AG08396 (cell line): ENCODE data around the gene OPN4.

Experiments used
- DNase-seq: peaks from one replicate; pipeline ENCODE4 v3.0.0; 2012; ENCODE audit warnings: low spot score, mixed read lengths

The OPN4 gene

DNA sequence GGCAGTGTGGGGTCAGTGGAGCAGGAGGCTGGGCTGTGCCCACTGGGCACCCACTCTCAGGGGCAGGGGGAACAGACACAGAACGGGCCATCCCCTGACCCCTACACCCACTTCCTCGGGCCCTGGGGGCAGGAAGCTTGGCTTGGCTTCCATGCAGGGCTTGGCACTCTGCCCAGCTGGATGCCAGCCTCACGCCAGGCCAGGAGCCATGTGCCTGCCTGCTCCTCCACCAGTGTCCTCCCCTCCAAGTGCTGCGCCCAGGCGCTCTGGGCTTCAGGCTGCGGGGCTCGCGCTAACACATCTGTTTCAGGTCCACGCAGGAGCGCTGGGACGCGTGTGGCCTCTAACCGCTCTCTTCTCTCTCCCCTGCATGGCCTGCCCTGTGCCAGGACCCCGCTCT is 26.7 kb downstream of the OPN4 start:
- DNase-seq: no peak

DNA sequence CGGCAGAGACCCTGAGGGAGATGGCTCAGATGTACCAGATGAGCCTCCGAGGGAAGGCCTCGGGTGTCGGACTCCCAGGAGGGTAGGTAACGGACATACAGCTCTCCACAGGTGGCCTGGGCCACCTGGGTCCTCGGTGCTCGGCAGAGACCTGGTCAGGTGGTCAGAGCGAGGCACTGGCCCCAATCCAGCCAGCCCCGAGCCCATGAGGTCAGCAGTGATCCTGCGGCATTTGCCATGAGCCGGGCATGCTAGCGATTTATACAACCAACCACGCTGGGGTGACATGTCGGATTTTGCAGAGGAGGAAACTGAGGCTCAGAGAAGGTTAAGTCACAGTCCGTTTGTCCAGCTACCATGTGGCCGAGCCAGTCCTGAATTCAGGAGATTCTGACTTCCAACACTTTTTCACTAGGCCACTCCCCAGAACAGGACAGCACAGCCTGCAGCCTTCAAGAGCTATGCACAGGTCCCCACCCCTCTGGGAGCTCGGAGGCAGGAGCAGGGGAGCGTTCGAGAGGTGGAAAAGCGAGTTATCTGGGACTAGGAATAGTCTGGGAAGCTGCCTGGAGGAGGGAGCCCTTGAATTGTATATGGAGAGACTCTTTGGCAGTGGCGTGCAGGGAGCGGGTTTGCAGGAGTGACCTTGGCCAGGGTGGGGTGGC is 27.5 kb downstream of the OPN4 start:
- no peak for DNase-seq

DNA sequence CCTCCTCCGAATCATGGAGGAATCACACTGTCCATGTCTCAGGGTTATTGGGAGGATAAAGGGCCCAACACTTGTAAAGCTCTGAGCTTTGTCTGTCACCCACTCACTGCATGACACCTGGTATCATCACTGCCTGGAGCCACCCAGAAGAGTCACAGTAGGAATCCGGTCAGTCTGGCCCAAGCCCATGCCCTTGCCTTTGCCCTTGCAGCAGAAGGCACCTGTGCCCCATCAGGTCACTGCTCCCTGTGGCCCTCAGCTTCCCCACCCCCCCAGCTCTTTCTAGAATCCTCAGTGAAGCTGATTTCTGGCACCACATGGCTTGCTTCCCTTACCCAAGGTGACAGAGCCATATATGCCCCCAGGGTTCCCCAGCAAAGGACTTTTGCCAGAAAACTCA is 28.3 kb downstream of the OPN4 start:
- DNase-seq: no peak

DNA sequence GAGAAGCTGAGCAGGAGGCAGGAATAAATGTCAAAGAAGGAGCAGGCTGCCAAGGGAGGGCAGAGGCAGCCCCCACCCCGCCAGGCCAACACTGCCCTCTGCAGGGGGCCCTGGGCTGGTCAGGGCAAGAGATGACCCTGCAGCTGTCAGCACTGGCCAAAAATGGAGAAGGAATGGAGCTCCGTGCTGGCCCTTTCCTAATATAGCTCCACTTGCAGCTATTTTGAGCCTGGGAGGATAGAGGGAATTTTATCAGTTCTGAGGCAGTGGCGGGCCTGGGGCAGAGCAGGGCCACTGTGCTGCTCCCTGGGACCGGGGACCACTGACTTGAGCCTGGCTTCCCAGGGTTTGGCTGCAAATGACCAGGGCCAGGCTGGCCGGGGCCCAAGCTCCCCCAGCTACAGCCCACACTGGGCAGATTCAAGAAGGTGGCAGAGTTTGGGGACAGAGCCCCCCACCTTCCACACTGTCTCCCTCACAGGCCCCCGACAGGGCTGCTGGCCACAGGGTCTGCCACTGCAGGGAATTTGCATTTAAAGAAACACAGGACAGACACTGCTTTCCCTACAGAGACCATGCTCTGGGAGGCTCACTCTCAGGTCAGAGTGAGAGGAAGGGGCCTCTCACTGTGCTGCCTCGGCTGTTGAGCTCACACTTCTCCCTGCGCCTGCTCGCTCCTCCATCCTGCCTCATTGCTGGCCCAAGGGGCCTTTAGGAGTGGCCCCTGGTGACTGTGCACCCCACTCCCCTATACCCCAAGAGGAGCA is 30.2 kb downstream of the OPN4 start:
- peak; percentile 68 for DNase-seq

DNA sequence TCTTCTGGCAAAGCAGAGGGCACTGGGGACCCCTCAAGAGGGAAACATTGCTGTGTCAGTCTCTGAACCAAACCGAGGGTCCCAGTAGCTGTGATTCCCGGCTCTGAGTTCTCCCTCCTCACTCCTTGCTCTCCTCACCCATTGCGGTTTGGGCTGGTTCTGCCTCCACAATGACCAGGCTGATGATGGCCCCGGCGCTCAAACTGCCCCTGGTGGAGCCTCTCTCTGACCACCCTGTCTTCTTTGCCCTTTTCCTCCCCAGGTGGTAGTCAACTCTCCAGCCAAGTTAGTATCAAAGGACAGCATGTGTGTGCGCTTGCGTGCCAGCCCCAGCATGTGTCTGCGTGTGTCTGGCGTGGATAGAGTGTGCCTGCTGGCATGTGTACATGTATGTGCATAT is 31.1 kb downstream of the OPN4 start:
- DNase-seq: no peak

DNA sequence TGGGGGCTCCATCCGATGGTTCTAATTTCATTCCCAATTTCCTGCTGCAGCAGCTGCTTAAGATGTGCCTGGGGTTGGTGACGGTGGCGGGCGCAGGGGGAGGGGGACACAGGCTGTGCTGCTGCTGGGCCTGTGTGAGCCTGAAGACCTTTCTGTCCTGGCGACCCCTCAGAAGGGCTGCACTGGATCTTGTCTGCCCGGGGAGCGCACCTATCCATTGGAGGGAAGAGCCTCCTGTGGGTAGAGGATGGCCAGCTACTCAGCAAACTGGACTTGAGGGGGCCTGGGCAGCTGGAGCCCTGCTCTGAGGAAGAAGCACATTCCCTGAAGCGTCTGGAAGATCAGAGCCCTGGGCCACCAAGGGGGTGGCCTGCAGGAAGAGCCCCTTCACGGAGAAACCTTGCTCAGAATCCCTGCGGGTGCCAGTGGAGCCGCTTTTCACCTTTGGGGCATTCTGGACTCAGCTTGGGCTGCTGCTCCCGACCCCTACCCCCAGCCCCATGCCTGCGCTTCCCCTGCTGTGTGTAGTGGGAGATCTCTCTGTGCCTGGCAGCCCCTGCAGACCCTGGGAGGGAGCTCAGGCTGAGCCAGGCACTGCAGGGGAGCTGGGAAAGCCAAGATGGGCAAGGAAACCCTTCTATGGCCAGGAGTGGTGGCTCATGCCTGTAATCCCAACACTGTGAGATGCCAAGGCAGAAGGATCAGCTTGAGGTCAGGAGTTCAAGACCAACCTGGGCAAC is 31.7 kb downstream of the OPN4 start:
- no peak for DNase-seq

DNA sequence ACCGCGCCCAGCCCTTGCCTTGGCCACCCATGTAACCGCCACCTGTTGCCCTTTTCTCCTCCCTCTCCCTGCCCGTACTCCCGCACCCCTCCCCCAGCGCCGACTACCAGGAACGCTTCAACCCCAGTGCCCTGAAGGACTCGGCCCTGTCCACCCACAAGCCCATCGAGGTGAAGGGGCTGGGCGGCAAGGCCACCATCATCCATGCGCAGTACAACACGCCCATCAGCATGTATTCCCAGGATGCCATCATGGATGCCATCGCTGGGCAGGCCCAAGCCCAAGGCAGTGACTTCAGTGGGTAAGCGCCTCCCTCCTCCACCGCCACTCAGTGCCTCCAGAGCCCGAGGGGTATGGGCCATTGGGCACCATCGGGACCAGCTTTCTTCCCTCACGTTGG is 32.6 kb downstream of the OPN4 start:
- no peak for DNase-seq

DNA sequence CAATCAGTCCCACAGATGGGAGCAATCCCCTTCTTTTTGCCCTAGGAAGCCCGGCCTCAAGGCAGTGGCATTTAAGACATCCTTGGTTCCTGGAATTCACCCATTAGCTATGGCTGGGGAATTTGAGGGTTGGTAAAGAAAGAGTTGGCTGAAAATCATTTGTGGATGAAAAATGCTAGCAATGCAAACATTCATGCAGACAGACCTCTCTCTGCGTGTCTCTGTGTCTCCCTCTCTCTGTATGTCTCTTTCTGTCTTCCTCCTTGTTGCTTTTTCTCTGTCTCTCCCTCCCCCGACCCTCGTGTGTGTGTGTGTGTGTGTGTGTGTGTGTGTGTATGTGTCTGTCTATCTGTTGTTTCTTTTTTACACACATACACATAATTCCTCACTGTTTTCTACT is 33.4 kb downstream of the OPN4 start:
- peak; percentile 81 for DNase-seq

DNA sequence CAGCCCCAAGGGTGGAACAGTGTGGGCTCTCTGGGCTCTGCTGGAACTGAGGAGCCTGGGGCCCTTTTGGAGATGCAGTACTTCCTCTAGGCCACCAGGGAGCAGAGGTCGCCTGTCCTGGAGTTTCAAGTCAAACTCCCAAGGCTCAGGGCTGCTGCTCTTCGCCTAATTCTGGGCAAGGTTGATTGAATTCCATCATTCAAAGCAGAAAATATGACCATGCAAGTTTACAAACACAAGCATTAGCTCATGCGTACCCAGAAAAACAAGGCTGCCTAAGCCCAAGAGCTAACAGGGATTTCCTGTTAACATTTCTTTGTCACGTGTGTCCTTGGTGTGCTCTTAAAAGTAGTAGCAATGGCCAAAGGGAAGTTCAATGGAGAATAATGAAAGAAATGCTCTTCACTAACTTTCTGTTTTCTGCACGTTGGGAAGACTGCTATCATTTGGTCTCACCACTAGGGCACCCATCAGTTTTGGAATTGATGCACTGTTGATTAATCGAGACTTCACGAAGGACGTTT is 34.1 kb downstream of the OPN4 start:
- peak; percentile 83 for DNase-seq

DNA sequence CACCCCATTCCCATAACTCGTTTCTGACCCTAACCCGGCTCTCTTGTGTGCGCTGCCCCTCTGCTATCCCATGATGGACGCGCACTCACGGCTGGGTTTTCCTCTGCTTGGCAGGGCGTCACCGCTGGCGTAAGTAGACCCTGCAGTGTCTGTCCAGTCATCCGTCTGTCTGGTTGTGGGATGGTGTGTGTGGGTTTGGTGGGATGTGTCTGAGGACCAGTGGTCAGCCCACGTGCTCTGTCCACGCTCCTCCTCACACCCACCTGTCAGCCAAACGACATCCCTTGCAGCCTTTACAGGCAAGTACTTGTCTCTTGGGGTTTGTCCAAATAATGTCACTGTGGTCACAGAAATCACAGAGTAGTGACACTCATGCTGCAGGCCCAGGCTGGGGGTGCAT is 34.8 kb downstream of the OPN4 start:
- DNase-seq: no peak

DNA sequence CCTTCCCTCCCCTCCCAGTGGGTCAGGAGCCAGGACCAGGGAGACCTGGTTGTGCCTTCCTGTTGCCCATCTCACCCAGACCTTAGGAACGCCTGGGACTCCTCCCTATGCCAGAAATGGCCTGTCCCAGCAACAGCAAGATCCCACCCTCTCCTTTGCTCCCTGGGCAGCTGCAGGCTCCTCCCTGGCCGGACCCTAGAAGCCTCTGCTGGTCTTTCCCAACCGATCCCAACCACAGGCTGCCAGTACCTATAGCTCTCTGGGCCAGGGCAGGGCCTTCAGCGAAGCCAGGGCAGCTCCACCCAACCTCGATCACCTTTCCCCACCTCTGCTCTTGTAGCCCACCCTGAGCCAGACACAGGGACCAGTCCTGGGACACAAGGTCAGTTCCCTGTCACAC is 35.9 kb downstream of the OPN4 start:
- DNase-seq: no peak

DNA sequence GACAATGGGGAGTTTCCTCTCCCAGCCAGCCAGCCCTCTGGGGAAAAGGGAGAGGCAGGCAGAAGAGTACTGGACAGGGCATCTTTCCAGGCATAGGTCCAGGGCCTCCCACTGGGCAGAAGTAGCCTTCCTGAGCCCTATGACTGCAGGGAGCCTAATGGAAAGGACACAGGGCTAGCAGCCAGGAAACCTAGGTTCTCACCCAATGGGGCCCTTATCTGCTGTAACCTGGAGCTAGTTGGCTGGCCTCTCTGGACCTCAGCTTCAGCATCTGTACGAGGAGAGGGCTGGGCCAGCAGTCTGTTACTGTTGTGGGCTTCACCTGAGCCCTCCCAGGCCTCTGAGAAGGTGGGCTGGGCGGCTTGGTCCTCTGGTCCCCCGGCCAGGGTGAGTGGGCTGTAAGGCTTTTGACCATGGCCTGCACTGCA is 36.3 kb downstream of the OPN4 start:
- no peak for DNase-seq

DNA sequence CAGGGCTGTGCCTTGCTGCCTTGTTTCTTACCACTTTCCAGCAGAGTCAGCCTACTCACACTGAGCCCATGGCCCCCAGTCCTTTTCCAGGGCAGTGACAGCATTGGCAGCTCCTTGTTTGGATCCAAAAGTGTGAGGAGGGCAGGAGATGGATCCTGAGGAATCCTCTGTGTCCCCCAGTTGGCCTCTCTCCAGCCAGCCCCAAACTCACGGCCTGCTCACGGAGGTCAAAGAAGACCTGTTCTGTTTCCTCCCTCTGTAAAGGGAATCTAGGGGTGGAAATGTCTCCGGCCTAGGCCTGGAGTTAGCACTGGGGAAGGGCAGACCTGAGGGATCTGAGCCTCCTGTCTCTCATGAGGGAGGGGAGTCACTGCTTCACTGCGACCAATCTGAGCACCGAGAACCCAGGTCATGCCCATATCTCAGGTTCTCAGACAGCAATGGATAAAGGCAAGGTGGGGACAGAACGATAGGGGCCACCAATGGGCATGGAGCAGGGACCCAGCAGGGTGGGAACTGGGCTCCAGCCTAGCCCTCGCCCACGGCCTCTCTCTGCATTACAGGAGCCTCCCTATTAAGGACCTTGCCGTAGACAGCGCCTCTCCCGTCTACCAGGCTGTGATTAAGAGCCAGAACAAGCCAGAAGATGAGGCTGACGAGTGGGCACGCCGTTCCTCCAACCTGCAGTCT is 37.1 kb downstream of the OPN4 start:
- no peak for DNase-seq

DNA sequence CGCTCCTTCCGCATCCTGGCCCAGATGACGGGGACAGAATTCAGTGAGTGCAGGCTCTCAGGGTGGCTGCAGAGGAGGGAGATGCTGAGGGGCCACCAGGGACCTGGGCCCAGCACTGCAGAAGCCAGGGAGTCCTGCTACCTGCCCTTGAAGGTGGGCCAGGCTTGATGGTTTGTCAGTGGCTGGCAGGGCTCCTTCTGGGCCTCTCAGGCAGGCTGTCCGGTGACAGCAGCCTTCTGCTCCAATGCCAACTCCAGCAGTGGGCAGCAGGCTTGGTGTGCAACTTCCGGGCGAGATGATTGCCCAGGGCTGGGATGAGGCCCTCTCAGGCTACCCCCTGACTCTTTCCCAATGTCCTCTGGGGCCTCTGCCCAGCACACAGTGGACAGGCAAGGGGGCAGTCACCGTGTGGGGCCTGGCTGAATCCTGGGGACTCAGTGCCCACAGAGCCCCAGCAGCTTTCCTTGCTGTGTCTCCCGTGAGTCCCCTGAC is 37.7 kb downstream of the OPN4 start:
- DNase-seq: no peak

DNA sequence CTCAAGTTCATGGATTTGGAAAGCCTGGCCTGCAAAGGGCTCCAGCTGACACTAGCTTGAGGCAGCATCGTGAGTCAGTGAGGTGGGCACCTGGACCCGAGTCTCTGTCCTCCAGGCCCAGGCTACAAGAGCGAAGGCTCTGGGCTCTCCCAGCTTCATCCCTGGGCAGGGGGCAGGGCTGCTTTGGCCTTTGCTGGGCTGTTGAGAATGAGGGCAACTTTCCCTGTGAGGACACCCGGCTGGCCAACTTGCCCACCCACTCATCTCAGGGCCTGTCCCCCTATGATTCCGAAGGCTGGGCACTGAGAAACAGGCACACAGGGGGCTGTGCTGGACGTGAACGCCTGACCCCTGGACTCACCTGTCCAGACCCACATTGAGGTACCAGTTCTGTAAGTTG is 38.3 kb downstream of the OPN4 start:
- no peak for DNase-seq

DNA sequence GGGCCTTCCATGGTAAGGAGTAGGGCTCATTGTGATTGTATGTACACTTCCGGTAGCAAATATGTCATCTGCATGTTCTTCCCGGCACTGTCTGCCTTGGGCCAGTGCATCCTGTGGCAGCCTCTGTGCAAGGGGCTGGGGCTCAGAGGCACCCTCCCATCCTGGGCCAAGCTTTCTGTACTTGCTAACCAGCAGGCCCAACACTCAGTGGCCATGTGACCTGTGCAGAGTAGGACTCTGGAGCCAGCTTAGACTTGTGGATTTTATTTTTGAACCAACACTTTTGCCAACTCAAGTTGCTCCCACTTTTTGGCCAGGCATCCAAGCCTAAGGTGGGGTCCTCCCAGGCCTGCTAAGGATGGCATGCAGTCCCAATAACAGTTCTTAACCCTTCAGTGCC is 38.9 kb downstream of the OPN4 start:
- no peak for DNase-seq

DNA sequence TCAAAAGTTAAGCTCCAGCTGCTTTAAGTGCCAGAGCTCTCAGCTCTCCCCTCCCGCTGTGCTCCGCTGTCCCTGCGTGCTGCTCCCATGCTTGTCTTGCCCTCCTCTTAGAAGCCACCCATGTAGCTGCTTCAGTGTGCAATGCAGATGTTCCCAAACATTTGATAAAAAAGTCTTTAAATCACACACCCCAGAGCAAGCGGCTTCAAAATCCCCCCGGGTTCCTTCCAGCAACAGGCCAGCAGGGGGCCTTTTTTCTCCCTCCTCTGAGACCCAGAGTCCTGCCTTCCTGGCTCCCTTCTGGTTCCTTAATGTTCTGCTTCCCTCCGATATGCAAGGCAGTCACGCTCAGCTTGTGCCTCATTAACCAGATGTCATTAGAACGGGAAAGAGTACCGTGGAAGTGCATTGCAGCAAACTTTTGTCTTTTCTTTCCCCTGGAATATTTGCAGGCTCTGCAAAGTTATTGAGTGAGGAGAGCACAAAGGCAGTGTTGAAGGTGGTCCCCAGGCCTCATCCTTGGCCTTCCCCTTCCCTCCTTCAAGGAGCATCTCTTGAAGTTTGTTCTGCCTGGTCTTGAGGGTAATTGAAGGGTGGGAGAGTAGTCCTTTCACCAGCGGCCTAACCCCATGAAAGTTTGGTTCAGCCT is 39.5 kb downstream of the OPN4 start:
- peak; percentile 72 for DNase-seq

DNA sequence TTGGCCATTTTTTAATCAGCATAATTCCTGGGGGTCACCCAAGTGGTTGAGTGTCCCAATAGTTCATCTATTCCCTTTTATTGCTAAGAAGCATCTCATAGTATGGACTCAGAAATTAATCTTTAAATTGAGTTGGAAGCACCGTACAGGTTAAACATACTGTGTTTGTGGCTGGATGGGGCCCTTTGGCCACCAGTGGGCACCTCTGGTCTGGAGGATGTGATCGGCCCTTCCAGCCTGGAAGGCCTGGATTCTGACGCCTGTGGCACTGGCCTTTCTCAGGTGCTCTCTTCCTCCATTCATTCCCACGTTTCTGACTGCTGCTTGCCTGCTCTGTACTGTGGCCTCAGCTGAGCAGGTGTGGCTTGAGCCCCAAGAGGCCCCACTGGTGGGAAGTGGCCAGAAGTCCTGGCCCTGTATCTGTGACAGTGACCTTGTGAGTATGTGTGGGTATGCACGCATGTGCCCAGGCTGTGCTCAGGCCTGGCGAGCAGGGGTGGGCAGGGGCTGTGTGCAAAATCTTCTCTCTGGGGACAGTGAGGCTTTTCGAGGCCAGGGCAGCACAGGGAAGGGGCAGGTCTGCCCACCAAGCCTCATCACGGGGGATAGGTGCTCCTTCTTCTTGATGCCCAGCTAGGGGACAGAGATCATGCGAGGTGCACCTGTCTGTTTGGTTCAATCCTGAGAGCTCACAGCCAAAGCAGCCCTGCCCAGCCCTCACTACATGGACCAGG is 44.0 kb downstream of the OPN4 start:
- DNase-seq: no peak

DNA sequence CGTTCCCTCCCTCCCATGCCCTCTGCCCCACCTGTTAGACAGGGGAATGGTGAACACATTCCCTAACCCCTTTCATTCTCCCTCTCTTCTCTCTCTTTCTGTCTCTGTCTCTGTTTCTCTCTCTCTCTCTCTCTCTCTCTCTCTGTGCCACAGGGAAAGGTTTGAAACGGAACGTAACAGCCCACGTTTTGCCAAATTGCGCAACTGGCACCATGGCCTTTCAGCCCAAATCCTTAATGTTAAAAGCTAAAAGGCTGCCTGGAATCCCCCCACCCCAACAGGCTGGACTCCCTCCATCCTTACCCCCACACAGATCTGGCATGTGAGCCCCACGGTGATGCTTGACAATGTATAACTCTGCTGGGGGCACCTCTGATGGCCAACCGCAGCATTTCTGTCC is 44.8 kb downstream of the OPN4 start:
- no peak for DNase-seq

DNA sequence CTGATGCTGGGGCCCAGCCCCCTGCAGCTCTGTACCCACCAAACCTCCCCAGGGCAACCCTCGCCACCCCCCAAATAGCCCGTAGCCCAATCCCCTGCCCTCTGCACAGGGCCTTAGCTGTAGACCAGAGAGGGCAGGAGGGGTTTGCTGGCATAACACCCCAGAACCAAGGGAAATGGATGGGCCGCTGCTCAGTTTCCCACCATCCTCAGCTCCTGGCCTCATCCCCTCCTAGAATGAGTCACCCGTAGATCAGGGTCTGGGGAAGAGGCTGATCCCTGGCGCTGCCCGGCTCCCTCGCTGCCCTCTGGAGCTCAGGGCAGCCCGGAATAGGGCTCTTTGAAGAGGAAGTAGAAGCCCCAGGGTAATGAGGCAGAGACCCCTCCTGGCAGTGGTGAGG is 45.2 kb downstream of the OPN4 start:
- DNase-seq: no peak
